Small intestine (tissue), 7 donors: Measurements from ENCODE around the gene TRIM28. TPM values are rescaled to one million over a fixed set of nuclear protein-coding genes. Genes with fewer than 3 reads are reported as not detected.
A peak's percentile ranks its signal among the peaks of the same experiment; 100 is the strongest.
"Not testable (repeated sequence)": the region's sequence is repeated elsewhere in the genome, so short reads cannot be mapped to it uniquely, and the experiment has no call there.

Experiments
- DNase-seq, 2 donors: peaks; one replicate each; pipeline versions ENCODE4 v3.0.0 to v3.0.0-alpha.2; 2013
- FAIRE-seq: peaks from 2 replicates; lab custom pipeline; 2012; peaks lifted over from hg19 to GRCh38; lab: Jason Lieb, UNC
- H3K27ac ChIP-seq, 3 donors: one replicate each; pipeline ENCODE4 v1.5.1; 2013; ENCODE audit warnings: low read length in 2 of 3, mild to moderate bottlenecking in 2 of 3, control low read depth in 1 of 3, inconsistent platforms in 1 of 3, low read depth in 1 of 3, moderate library complexity in 1 of 3
- H3K27me3 ChIP-seq, 3 donors: one replicate each; pipeline ENCODE4 v1.6.1; 2013; ENCODE audit warnings: low read length in 3 of 3, inconsistent platforms in 1 of 3; ENCODE audit not compliant: control insufficient read depth in 3 of 3, insufficient read depth in 3 of 3
- H3K36me3 ChIP-seq, 3 donors: one replicate each; pipeline ENCODE4 v1.6.1; 2013; ENCODE audit warnings: low read length in 3 of 3, inconsistent platforms in 1 of 3, low read depth in 1 of 3, mild to moderate bottlenecking in 1 of 3, moderate library complexity in 1 of 3; ENCODE audit not compliant: control insufficient read depth in 3 of 3, insufficient read depth in 2 of 3
- H3K4me1 ChIP-seq, 3 donors: one replicate each; pipeline ENCODE4 v1.6.1; 2013; ENCODE audit warnings: low read length in 2 of 3, inconsistent platforms in 1 of 3, low read depth in 1 of 3, mild to moderate bottlenecking in 1 of 3, moderate library complexity in 1 of 3; ENCODE audit not compliant: control insufficient read depth in 3 of 3, insufficient read depth in 2 of 3
- H3K4me3 ChIP-seq, 3 donors: one replicate each; pipeline ENCODE4 v1.5.1; 2013; ENCODE audit warnings: low read length in 3 of 3, control low read depth in 1 of 3, inconsistent platforms in 1 of 3, low read depth in 1 of 3, mild to moderate bottlenecking in 1 of 3, moderate library complexity in 1 of 3
- H3K9me3 ChIP-seq, 2 donors: one replicate each; pipeline ENCODE4 v1.6.1; 2013; ENCODE audit warnings: low read depth in 1 of 2, low read length in 1 of 2; ENCODE audit not compliant: control insufficient read depth in 2 of 2, insufficient read depth in 1 of 2
- WGBS, 3 donors: extraction: QIAGEN DNeasy Blood & Tissue Kit; methylation state at CpG; one replicate each; pipeline ENCODE4 v1.1.7; 2013; 5-methylcytosine and 5-hydroxymethylcytosine counted together
- polyA plus RNA-seq, 4 donors: library from polyadenylated mRNA; stranded (reverse) in 3 of 4; unstranded in 1 of 4; fragments of 200-250 nt in 3 of 4; fragments of 120-200 nt in 1 of 4; gene quantifications; one replicate each; pipeline versions ENCODE4 v1.2.1 to v1.2.3, GENCODE V29; 2013
- donor health status: healthy with polysubstance abuse.
- donor health status: control.
- donor health status: control.
- donor health status: Bipolar disorder and iron deficiency.
- donor health status: healthy.

Gene TRIM28
- polyA plus RNA-seq, 4 donors, result 151 to 331 (median 177) TPM

DNA sequence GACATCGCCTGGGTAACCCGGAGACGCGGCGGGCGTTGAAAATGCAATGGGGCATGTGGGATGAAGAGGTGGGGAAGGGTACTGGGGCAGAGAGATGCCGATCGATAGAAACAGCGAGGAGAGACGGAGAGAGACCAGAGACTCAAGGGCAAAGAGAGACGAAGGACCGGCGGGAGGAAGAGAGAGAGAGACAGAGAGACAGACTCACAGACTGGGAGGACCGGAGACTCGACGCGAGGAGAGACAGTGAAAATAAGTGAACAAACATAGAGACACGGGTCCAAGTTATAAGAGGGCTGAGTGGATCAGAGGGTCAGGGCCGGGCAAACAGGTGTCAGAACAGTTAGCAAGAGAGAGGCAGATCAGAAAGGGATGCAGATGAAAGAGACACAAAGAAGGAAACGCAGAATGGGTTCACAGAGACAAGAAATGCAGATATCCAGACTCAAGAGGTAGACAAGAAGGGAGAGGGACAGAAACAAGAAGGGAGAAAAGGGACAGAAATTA lies 29.8 kb downstream of the TRIM28 start:
- peaks cover 0 to 38% (median 0%) of the 10 kb centered on the region in 3 donors for H3K36me3 ChIP-seq
- no peaks in the 10 kb centered on the region for H3K9me3 ChIP-seq
- no peaks in the 10 kb centered on the region for H3K27me3 ChIP-seq
- H3K4me1 ChIP-seq, result peaks cover 2 to 15% (median 5%) of the 10 kb centered on the region in 3 donors
- H3K4me3 ChIP-seq, result peak overlapping the region in 2 of 3 donors; percentile 18 to 63
- 1% methylated on average over 20 of the region's 20 CpGs for WGBS, 3 donors
- H3K27ac ChIP-seq, result peak overlapping the region; percentile 0 to 98 (median 95)
- no peak for DNase-seq
- FAIRE-seq, result no peak

DNA sequence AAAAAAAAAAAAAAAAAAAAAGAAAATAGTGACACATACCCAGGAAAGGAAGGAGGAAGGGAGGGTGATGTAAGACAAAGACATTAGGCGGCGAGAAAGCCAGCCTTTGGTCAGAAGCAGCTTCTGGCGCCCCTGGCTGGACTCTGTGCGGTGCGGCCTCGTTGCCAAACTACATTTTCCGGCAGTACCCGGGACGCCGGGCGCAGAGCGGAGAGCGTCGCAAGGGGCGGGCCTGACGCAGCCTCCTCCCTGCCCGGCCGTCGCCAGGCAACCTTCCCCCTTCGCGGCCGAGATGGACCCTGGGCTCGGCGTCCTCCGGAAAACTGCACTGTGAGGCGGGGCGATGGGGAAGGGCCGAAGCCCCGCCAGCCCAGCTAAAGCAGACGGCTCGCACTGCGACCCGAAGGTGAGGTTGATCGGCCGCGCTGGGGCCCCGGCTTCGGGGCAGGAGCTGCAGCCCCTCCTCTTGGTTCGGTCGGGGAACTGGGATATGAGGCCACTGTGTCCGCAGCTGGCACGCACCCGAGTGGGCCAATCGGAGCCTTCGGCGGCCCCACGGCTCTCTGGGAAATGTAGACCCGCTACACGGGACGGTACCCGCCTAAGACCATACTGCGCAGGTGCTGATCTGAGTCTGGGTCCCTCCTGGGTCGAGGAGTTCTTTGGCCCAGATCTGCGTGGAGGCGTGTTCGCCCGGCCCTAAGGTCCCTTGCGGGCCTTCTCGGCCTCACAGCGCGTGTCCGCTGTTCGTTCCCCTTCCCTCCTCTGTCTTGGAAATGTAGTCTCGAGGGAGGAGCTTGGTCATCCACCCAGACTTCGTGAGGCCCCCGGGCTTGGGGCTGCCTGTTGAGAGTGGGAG lies 31.5 kb downstream of the TRIM28 start:
- FAIRE-seq (no peak), DNase-seq (peak; percentile 91 to 97)
- peaks cover 2 to 15% (median 5%) of the 10 kb centered on the region in 3 donors for H3K4me1 ChIP-seq
- H3K27ac ChIP-seq, result peak overlapping the region; percentile 63 to 93 (median 92)
- H3K36me3 ChIP-seq, result peaks cover 0 to 23% (median 0%) of the 10 kb centered on the region in 3 donors
- no peaks in the 10 kb centered on the region for H3K9me3 ChIP-seq
- peak overlapping the region; percentile 59 to 73 (median 64) for H3K4me3 ChIP-seq
- 0% methylated on average over 64 to 66 of the region's 66 CpGs for WGBS, 3 donors
- no peaks in the 10 kb centered on the region for H3K27me3 ChIP-seq

DNA sequence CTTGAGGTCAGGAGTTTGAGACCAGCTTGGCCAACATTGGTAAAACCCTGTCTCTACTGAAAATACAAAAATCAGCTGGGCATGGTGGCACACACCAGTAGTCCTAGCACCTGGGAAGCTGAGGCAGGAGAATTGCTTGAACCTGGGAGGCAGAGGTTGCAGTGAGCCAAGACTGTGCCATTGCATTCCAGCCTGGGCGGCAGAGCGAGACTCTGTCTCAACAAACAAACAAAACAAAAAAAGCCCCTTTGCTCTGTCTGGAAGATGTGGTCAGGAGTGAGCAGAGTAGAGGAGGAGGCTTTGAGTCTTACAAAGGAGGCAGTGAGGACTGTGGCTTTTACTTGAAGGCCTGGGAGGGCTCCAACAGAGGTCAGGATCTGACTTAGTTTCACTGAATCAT lies 33.7 kb downstream of the TRIM28 start:
- H3K27me3 ChIP-seq, DNase-seq, H3K4me3 ChIP-seq, FAIRE-seq, H3K27ac ChIP-seq, H3K9me3 ChIP-seq: not testable (repeated sequence)
- WGBS, 3 donors, result 94 to 99% (median 98%) methylated on average over 2 of the region's 2 CpGs
- peaks cover 0 to 11% (median 2%) of the 10 kb centered on the region in 3 donors for H3K4me1 ChIP-seq
- peaks cover 0 to 22% (median 0%) of the 10 kb centered on the region in 3 donors for H3K36me3 ChIP-seq

DNA sequence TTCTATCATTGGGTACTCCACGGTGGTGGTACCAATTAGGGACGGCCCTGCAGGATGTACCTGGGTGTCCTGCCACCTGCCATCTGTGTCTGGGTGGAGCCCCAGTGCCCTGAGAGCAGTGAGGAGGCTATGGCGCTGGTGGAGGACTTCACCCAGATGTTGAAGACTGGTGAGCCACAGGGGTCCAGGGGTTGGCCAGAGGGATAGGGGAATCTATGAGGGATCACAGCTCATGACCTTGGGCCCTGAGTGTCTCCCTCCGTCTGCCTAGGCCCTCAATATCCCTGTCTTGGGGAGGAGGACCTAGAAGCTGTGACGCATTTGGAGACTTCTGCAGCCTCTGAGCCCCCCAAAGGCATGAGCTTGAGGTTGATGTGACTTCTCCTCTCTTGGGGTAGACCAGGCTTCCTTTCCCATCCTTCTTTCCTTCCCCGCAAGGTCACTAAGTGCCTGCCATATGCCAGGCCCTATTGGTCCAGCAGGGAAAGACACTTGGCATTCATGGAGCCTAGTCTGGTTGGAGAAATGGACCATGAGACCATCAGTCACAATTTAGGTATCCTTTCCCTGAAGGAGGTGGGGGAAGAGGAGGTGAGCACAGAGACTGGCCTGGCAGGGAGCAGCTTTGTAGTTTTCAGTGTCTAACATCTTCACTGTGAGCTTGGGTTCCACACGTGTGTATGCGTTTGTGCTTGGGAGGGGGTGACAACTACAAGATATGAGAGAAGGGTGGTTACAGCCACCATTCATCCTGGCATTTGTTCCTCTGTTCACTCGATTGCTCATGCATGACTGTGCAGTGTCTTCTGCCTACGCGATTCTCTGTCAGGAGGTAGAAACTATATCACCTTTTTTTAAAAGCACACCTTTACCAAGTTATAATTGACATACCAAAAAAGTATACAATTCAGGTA lies 34.4 kb downstream of the TRIM28 start:
- Histone ChIP-seq H3K4me1 (peaks cover 0 to 10% (median 2%) of the 10 kb centered on the region in 3 donors), H3K27me3 (no peaks in the 10 kb centered on the region), H3K36me3 (peaks cover 0 to 28% (median 0%) of the 10 kb centered on the region in 3 donors), H3K27ac (no peak overlapping the region), H3K9me3 (no peaks in the 10 kb centered on the region), H3K4me3 (no peak overlapping the region)
- DNase-seq, result no peak
- no peak for FAIRE-seq
- WGBS, 3 donors, result 81 to 96% (median 90%) methylated on average over 11 of the region's 11 CpGs

DNA sequence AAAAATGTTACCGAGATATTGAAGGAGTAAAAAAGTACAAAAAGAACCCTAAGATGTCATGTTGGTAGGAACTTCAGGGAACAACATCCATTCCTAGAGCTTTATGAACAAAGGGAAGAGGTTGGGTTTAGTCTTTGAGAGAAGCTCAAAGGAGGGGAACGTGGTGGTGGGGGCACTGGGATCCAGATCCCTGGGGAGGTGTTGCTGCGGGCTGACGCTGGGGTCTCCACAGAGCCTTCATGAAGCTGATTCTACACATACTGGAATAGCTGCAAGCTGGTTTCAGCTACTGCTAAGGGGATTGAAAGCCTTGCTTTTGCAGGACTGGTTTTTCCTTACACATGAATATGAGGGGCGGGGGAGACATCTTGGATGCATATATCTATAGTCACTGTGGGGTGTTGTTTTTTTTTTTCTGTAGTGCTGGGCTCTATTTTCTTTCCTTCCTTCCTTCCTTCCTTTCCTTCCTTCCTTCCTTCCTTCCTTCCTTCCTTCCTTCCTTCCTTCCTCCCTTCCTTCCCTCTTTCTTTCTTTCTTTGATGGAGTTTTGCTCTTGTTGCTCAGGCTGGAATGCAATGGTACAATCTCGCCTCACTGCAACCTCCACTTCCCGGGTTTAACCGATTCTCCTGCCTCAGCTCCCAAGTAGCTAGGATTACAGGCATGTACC lies 35.7 kb downstream of the TRIM28 start:
- Histone ChIP-seq H3K36me3 (peaks cover 0 to 36% (median 0%) of the 10 kb centered on the region in 3 donors), H3K9me3 (no peaks in the 10 kb centered on the region), H3K4me1 (peaks cover 0 to 3% (median 0%) of the 10 kb centered on the region in 3 donors), H3K4me3 (no peak overlapping the region), H3K27me3 (no peaks in the 10 kb centered on the region), H3K27ac (no peak overlapping the region)
- WGBS, 3 donors, result 90 to 96% (median 92%) methylated on average over 8 of the region's 8 CpGs
- no peak for DNase-seq
- no peak for FAIRE-seq

DNA sequence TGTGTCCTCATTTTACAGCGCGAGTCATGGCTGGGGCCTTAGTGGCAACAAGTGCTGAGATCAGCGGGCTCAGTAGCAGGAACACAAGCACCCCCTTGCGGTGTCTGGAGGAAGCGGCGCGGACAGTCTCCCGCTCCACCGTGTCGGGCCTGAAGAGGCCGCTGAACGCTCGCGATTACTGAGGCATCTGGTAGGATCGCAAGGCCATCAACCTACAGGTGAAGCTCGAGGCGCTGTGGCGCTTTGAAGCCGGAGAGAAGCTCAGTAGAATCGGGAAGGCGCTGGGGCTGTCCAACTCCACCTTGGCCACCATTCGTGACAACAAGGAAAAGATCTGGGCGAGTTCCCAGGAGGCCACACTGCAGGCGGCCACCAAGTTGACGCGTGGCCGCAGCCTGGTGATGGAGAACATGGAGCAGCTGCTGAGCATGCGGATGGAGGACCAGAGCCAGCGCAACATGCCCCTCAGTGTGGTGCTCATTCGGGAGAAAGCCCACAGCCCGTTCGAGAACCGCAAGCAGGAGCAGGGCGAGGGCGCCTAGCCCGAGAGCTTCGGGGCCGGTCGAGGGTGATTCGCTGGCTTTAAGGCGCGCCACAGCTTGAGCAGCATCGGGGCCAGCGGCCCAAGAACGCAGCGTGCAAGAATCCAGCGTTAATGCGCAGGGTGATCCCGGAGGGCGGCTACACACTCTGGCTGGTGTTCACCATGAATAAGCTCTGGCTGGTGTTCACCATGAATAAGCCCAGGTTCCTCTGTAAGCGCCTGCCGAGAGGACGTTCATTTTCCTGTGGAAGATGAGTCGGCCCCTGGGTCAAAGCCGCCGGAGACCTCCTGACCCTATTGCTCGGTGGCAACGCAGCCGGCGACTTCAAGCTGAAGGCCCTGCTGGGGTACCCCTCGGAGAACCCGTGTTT lies 37.6 kb downstream of the TRIM28 start:
- Histone ChIP-seq H3K9me3 (no peaks in the 10 kb centered on the region), H3K36me3 (peaks cover 0 to 39% (median 0%) of the 10 kb centered on the region in 3 donors), H3K27me3 (no peaks in the 10 kb centered on the region), H3K4me1 (peaks cover 0 to 3% (median 0%) of the 10 kb centered on the region in 3 donors), H3K4me3 (no peak overlapping the region), H3K27ac (no peak overlapping the region)
- DNase-seq (peak; percentile 50 to 92), FAIRE-seq (no peak)
- 72 to 90% (median 79%) methylated on average over 62 of the region's 62 CpGs for WGBS, 3 donors

DNA sequence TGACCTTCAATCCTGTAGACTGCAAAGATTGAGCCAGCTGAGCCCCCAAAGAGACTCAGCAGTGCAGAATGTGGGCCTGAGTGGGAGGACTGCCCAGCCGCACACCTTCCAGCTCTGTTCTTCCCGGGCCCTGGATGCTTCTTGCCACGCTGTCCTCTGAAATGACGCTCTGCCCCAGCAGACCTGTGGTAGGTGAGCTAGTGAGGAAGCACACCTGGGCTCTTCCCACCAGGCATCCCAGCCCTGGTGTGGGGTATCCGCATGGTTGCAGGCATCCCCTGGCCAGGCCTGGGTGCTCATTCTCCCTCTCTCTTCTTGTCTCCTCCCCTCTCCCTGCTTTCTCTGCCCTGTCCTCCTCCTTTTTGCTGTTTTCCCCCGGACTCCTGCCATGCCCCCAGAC lies 39.1 kb downstream of the TRIM28 start:
- Histone ChIP-seq H3K36me3 (peaks cover 0 to 37% (median 0%) of the 10 kb centered on the region in 3 donors), H3K9me3 (no peaks in the 10 kb centered on the region), H3K27me3 (no peaks in the 10 kb centered on the region), H3K27ac (no peak overlapping the region), H3K4me1 (peaks cover 0 to 3% (median 0%) of the 10 kb centered on the region in 3 donors), H3K4me3 (no peak overlapping the region)
- FAIRE-seq (no peak), DNase-seq (no peak)
- 88 to 97% (median 96%) methylated on average over 6 of the region's 6 CpGs for WGBS, 3 donors
